Body of pancreas (tissue), 4 donors: ENCODE data around the gene OTUB1.

Experiments used
- CTCF ChIP-seq, 7 experiments: fragments of 450-650 bp in 4 of 7; fragments of 200-600 bp in 3 of 7; sonication (generic) in 3 of 7; IDR thresholded peaks; one replicate each; pipeline ENCODE4 v1.5.1; 2016 to 2019; ENCODE audit warnings: antibody characterized with exemption in 7 of 7
- POLR2A ChIP-seq, 3 donors: fragments of 450-650 bp; IDR thresholded peaks; one replicate each; pipeline ENCODE4 v1.6.1; 2016; ENCODE audit warnings: antibody characterized with exemption in 3 of 3, mild to moderate bottlenecking in 2 of 3

GRCh38 chr11:63979426-63979825, 6.8 kb upstream of the OTUB1 start:
- no peak for TF ChIP-seq CTCF (IDR thresholded peaks at IDR 0.05)
- TF ChIP-seq POLR2A (IDR thresholded peaks at IDR 0.05): no peak
